Neural cell (in vitro differentiated cells): ENCODE data around the gene CCNL2. TPM values are rescaled to one million over a fixed set of nuclear protein-coding genes. Genes with fewer than 3 reads are reported as not detected.
A peak's percentile ranks its signal among the peaks of the same experiment; 100 is the strongest.

ENCODE experiments used
- H2AFZ ChIP-seq: fragments of 200-600, 300-800 bp; sonication (generic), shearing (Covaris generic); 2 replicates; pipeline ENCODE4 v1.6.0; 2014; ENCODE audit warnings: low read depth, mild to moderate bottlenecking, antibody characterized with exemption, low read length, moderate library complexity
- H3F3A ChIP-seq: fragments of 200-600 bp; shearing (Covaris generic); 2 replicates; pipeline ENCODE4 v1.6.1; 2016; ENCODE audit warnings: mild to moderate bottlenecking, moderate library complexity, mixed read lengths, antibody characterized with exemption, low read length; ENCODE audit not compliant: insufficient read depth, poor library complexity, severe bottlenecking
- H3K27ac ChIP-seq: fragments of 200-600, 300-800 bp; sonication (generic), shearing (Covaris generic); 2 replicates; pipeline ENCODE4 v1.5.1; 2014; ENCODE audit warnings: mild to moderate bottlenecking, low read length, moderate library complexity
- H3K27me3 ChIP-seq: fragments of 300-800, 200-600 bp; sonication (generic), shearing (Covaris generic); 2 replicates; pipeline ENCODE4 v1.6.0; 2014; ENCODE audit warnings: mild to moderate bottlenecking, low read depth, low read length, moderate library complexity; ENCODE audit not compliant: insufficient read depth
- H3K36me3 ChIP-seq: fragments of 300-800, 200-600 bp; sonication (generic), shearing (Covaris generic); 2 replicates; pipeline ENCODE4 v1.5.1; 2014; ENCODE audit warnings: mild to moderate bottlenecking, antibody characterized with exemption, low read length, moderate library complexity; ENCODE audit not compliant: insufficient read depth
- H3K4me2 ChIP-seq: fragments of 300-800, 200-600 bp; sonication (generic), shearing (Covaris generic); 2 replicates; pipeline ENCODE4 v1.6.0; 2014; ENCODE audit warnings: mild to moderate bottlenecking, low read length
- H3K4me3 ChIP-seq: fragments of 300-800, 200-600 bp; sonication (generic), shearing (Covaris generic); 2 replicates; pipeline ENCODE4 v1.5.1; 2014; ENCODE audit warnings: mild to moderate bottlenecking, low read length, moderate library complexity
- H3K79me2 ChIP-seq: fragments of 200-600 bp; shearing (Covaris generic); replicated peaks from 2 replicates; pipeline ENCODE4 v1.6.0; 2014; ENCODE audit warnings: mild to moderate bottlenecking, low read length, moderate library complexity; ENCODE audit not compliant: insufficient read depth
- H3K9ac ChIP-seq: fragments of 300-800, 200-600 bp; sonication (generic), shearing (Covaris generic); 2 replicates; pipeline ENCODE4 v1.6.1; 2016; ENCODE audit warnings: mild to moderate bottlenecking, low read length, mixed read lengths
- H3K9me2 ChIP-seq: fragments of 200-600 bp; shearing (Covaris generic); 2 replicates; pipeline ENCODE4 v1.6.1; 2016; ENCODE audit warnings: mild to moderate bottlenecking, low read length, mixed read lengths; ENCODE audit not compliant: insufficient read depth
- H3K9me3 ChIP-seq: fragments of 200-600, 300-800 bp; sonication (generic), shearing (Covaris generic); 2 replicates; pipeline ENCODE4 v1.6.1; 2016; ENCODE audit warnings: mild to moderate bottlenecking, mixed run types, low read length, moderate library complexity, mixed read lengths
- H4K20me1 ChIP-seq: fragments of 200-600 bp; shearing (Covaris generic); 2 replicates; pipeline ENCODE4 v1.6.1; 2016; ENCODE audit warnings: mild to moderate bottlenecking, mixed run types; ENCODE audit not compliant: insufficient read depth
- EP300 ChIP-seq: fragments of 450-650 bp; conservative IDR thresholded peaks from 2 replicates; pipeline ENCODE4 v1.6.1; 2014; ENCODE audit warnings: antibody characterized with exemption, mild to moderate bottlenecking, moderate library complexity; ENCODE audit not compliant: poor library complexity, severe bottlenecking
- EZH2 ChIP-seq: fragments of 200-600, 300-800 bp; shearing (Covaris generic), sonication (generic); IDR thresholded peaks from 2 replicates; pipeline ENCODE4 v1.6.1; 2014; ENCODE audit warnings: antibody characterized with exemption, low read length, borderline replicate concordance, mild to moderate bottlenecking; ENCODE audit not compliant: insufficient read depth, poor library complexity, severe bottlenecking
- MXI1 ChIP-seq: fragments of 450-650 bp; conservative IDR thresholded peaks from 2 replicates; pipeline ENCODE4 v1.6.1; 2014; ENCODE audit warnings: antibody characterized with exemption, mild to moderate bottlenecking; ENCODE audit not compliant: poor library complexity, severe bottlenecking
- POLR2AphosphoS5 ChIP-seq: IDR thresholded peaks from 2 replicates; pipeline ENCODE4 v1.6.1; 2012
- RAD21 ChIP-seq: fragments of 450-650 bp; conservative IDR thresholded peaks from 2 replicates; pipeline ENCODE4 v1.6.1; 2014; ENCODE audit warnings: antibody characterized with exemption, mild to moderate bottlenecking, moderate library complexity
- SMC3 ChIP-seq: fragments of 450-650 bp; conservative IDR thresholded peaks from 2 replicates; pipeline ENCODE4 v1.6.1; 2014; ENCODE audit warnings: antibody characterized with exemption, mild to moderate bottlenecking, moderate library complexity; ENCODE audit not compliant: poor library complexity
- TAF1 ChIP-seq: IDR thresholded peaks from 2 replicates; pipeline ENCODE4 v1.6.1; 2012; ENCODE audit warnings: low read depth
- polyA plus RNA-seq: library from polyadenylated mRNA; depleted of rRNA; stranded (reverse); fragments of >200 nt; gene quantifications from 2 replicates; pipeline ENCODE4 v1.2.3, GENCODE V29; 2014
- TF ChIP-seq, protein P1 (sequence below): IDR thresholded peaks from 2 replicates; pipeline ENCODE4 v1.6.1; 2012; ENCODE audit warnings: borderline replicate concordance
- TF ChIP-seq, protein P2 (sequence below): fragments of 450-650 bp; IDR thresholded peaks from 2 replicates; pipeline ENCODE4 v1.5.1; 2014; ENCODE audit warnings: antibody characterized with exemption, mild to moderate bottlenecking, moderate library complexity; ENCODE audit not compliant: poor library complexity, severe bottlenecking

Gene CCNL2
- polyA plus RNA-seq, 1 donor from 2014 or later = 696 TPM

DNA sequence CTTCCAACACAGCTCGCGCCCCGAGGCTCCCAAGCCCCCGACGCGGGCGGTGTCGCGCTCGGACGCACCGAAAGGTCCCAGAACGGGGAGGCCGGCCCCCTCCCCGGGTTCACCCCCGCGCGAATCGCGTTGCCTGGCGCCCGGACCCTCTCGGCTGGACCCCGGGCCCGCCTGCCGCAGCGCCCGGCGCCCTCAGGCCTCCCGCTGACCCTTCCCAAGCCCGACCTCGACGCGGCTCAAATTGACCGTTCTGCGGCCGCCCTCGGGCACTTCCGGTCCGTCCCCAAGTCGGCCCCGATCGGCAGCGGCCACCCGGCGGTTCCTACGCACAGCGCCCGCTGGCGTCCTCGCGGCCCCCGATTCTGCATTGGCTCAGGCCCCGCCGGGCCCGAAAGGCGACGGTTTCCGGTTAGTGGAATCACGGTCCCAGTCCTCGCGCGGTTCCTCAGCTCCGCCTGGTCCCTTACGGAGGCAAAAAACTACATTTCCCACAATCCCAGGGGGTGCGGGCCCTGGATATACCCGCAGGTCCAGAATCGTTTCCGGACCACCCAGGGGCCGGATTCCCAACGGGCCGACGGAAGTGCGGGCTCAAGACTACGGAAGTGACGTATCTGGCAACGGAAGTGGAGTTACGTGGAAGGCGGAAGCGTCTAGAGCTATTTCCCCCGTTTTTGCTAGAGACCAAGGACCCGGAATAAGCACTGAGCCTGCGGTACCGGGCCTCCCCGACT lies 24.0 kb downstream of the CCNL2 start, which contains the start of gene AURKAIP1:
Gene AURKAIP1 (minus strand): TSS at position 279 of the 734 bp plus-strand sequence. CDS start 451 bp downstream, outside the sequence.
- TF ChIP-seq TAF1 (no peak), SMC3 (no peak), MXI1 (peak; percentile 78), RAD21 (peak; percentile 20), EP300 (peak; percentile 81), EZH2 (no peak), POLR2AphosphoS5 (peak; percentile 74)
- TF ChIP-seq, protein P1, sequence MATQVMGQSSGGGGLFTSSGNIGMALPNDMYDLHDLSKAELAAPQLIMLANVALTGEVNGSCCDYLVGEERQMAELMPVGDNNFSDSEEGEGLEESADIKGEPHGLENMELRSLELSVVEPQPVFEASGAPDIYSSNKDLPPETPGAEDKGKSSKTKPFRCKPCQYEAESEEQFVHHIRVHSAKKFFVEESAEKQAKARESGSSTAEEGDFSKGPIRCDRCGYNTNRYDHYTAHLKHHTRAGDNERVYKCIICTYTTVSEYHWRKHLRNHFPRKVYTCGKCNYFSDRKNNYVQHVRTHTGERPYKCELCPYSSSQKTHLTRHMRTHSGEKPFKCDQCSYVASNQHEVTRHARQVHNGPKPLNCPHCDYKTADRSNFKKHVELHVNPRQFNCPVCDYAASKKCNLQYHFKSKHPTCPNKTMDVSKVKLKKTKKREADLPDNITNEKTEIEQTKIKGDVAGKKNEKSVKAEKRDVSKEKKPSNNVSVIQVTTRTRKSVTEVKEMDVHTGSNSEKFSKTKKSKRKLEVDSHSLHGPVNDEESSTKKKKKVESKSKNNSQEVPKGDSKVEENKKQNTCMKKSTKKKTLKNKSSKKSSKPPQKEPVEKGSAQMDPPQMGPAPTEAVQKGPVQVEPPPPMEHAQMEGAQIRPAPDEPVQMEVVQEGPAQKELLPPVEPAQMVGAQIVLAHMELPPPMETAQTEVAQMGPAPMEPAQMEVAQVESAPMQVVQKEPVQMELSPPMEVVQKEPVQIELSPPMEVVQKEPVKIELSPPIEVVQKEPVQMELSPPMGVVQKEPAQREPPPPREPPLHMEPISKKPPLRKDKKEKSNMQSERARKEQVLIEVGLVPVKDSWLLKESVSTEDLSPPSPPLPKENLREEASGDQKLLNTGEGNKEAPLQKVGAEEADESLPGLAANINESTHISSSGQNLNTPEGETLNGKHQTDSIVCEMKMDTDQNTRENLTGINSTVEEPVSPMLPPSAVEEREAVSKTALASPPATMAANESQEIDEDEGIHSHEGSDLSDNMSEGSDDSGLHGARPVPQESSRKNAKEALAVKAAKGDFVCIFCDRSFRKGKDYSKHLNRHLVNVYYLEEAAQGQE = peak; percentile 24
- TF ChIP-seq, protein P2, sequence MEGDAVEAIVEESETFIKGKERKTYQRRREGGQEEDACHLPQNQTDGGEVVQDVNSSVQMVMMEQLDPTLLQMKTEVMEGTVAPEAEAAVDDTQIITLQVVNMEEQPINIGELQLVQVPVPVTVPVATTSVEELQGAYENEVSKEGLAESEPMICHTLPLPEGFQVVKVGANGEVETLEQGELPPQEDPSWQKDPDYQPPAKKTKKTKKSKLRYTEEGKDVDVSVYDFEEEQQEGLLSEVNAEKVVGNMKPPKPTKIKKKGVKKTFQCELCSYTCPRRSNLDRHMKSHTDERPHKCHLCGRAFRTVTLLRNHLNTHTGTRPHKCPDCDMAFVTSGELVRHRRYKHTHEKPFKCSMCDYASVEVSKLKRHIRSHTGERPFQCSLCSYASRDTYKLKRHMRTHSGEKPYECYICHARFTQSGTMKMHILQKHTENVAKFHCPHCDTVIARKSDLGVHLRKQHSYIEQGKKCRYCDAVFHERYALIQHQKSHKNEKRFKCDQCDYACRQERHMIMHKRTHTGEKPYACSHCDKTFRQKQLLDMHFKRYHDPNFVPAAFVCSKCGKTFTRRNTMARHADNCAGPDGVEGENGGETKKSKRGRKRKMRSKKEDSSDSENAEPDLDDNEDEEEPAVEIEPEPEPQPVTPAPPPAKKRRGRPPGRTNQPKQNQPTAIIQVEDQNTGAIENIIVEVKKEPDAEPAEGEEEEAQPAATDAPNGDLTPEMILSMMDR = peak; percentile 67
- H4K20me1 ChIP-seq = no peaks in the 10 kb centered on the region
- peak within 1 kb of the TSS; percentile 83 for H3K27ac ChIP-seq
- peak within 1 kb of the TSS; percentile 55 for H3K4me2 ChIP-seq
- H2AFZ ChIP-seq = peak within 1 kb of the TSS; percentile 51
- H3K9me3 ChIP-seq = no peaks in the 10 kb centered on the region
- H3K4me3 ChIP-seq = peak within 1 kb of the TSS; percentile 98
- no peaks in the 10 kb centered on the region for H3K27me3 ChIP-seq
- H3K36me3 ChIP-seq = no peaks in the 10 kb centered on the region
- no peaks in the 10 kb centered on the region for H3F3A ChIP-seq
- no peaks in the 10 kb centered on the region for H3K79me2 ChIP-seq
- peak within 1 kb of the TSS; percentile 91 for H3K9ac ChIP-seq
- no peaks in the 10 kb centered on the region for H3K9me2 ChIP-seq

DNA sequence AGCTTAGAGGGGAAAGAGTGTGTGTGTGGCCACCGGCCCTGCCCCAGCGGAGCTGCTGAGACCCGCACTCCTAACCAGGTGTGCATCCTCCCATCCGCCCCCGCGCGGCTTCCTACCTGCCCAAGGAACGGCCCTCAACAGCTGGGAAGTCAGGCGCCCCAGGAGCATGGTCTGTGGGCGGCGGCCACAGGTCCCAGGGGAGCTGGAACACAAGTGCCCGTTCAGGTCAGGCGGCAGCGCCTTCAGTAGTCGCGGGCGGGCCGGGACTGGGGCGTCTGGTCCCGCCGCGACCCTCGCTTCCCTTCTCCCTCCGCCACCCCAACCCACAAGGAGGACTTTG lies 24.6 kb downstream of the CCNL2 start:
- TF ChIP-seq, protein P2 = no peak
- no peak for TF ChIP-seq EZH2
- TF ChIP-seq SMC3 = no peak
- no peak for TF ChIP-seq TAF1
- TF ChIP-seq MXI1 = no peak
- no peak for TF ChIP-seq RAD21
- TF ChIP-seq EP300 = no peak
- TF ChIP-seq POLR2AphosphoS5 = no peak
- TF ChIP-seq, protein P1 = no peak
- peak overlapping the region; percentile 98 for H3K4me3 ChIP-seq
- no peaks in the 10 kb centered on the region for H3K79me2 ChIP-seq
- no peaks in the 10 kb centered on the region for H3F3A ChIP-seq
- H3K9me3 ChIP-seq = no peaks in the 10 kb centered on the region
- H3K27ac ChIP-seq = peak overlapping the region; percentile 83
- H3K27me3 ChIP-seq = no peaks in the 10 kb centered on the region
- no peaks in the 10 kb centered on the region for H3K9me2 ChIP-seq
- peak overlapping the region; percentile 91 for H3K9ac ChIP-seq
- H3K36me3 ChIP-seq = no peaks in the 10 kb centered on the region
- H4K20me1 ChIP-seq = no peaks in the 10 kb centered on the region
- H2AFZ ChIP-seq = peak overlapping the region; percentile 51
- peak overlapping the region; percentile 39 for H3K4me2 ChIP-seq
